Ascending aorta (tissue), 2 donors: ENCODE measurements around the gene TEX38. TPM values are rescaled to one million over a fixed set of nuclear protein-coding genes. Genes with fewer than 3 reads are reported as not detected.

Experiments used
- DNase-seq, 2 donors: peaks; one replicate each; pipeline ENCODE4 v3.0.0-alpha.2; 2019; ENCODE audit warnings: low spot score in 2 of 2
- H3K27ac ChIP-seq, 2 donors: fragments of 200-600 bp; sonication (generic); one replicate each; pipeline ENCODE4 v1.5.1; 2016 to 2017; ENCODE audit warnings: mild to moderate bottlenecking in 1 of 2
- H3K27me3 ChIP-seq: fragments of 200-600 bp; sonication (generic); one replicate; pipeline ENCODE4 v1.5.1; 2017
- H3K36me3 ChIP-seq, 2 donors: fragments of 200-600 bp; sonication (generic); one replicate each; pipeline ENCODE4 v1.5.1; 2016
- H3K4me1 ChIP-seq, 2 donors: fragments of 200-600 bp; sonication (generic); one replicate each; pipeline ENCODE4 v1.5.1; 2016 to 2017; ENCODE audit warnings: mild to moderate bottlenecking in 1 of 2
- H3K4me3 ChIP-seq, 2 donors: fragments of 200-600 bp; sonication (generic); one replicate each; pipeline ENCODE4 v1.5.1; 2016 to 2017; ENCODE audit warnings: mild to moderate bottlenecking in 1 of 2
- H3K9me3 ChIP-seq, 2 donors: fragments of 200-600 bp; sonication (generic); one replicate each; pipeline ENCODE4 v1.5.1; 2016
- intact Hi-C: fragments of 100-400 bp; cut with DNase I; formaldehyde crosslinking; loops from one replicate; pipeline ENCODE4 v1.15.1; 2023
- total RNA-seq: library from RNA; depleted of rRNA; stranded (reverse); fragments of >200 nt; gene quantifications from one replicate; pipeline ENCODE4 v1.1.0, GENCODE V29; 2016
- TF ChIP-seq, protein P1 (sequence below), 3 experiments: fragments of 200-600 bp in 2 of 3; fragments of 450-650 bp in 1 of 3; sonication (generic) in 2 of 3; IDR thresholded peaks; one replicate each; pipeline ENCODE4 v1.5.1; 2016 to 2019; ENCODE audit warnings: antibody characterized with exemption in 3 of 3, mild to moderate bottlenecking in 1 of 3, moderate library complexity in 1 of 3

TEX38 gene
- total RNA-seq, 1 donor from 2014 or later: not detected

DNA sequence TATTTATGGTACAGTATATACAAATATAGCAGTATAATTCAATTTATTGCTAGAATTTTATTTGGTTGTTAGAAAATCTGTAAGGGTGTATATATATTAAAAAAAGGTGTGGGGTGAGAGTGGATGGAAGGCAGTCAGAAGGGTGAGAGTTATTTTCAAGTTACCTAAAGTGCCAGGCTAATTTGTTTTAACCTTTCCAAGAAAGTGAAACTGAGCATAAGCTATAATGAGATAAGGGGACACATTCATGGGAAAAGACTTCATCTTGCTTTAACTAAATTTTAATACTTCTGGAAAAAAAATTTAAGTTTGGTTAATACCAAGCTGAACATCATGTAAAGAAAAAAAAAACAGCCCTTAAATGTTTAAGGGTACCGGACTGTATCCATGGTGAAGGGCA, 4.9 kb downstream of the TEX38 start:
- TF ChIP-seq, protein P1, sequence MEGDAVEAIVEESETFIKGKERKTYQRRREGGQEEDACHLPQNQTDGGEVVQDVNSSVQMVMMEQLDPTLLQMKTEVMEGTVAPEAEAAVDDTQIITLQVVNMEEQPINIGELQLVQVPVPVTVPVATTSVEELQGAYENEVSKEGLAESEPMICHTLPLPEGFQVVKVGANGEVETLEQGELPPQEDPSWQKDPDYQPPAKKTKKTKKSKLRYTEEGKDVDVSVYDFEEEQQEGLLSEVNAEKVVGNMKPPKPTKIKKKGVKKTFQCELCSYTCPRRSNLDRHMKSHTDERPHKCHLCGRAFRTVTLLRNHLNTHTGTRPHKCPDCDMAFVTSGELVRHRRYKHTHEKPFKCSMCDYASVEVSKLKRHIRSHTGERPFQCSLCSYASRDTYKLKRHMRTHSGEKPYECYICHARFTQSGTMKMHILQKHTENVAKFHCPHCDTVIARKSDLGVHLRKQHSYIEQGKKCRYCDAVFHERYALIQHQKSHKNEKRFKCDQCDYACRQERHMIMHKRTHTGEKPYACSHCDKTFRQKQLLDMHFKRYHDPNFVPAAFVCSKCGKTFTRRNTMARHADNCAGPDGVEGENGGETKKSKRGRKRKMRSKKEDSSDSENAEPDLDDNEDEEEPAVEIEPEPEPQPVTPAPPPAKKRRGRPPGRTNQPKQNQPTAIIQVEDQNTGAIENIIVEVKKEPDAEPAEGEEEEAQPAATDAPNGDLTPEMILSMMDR (IDR thresholded peaks at IDR 0.05): no peak
- H3K4me3 ChIP-seq: no peak overlapping the region
- H3K36me3 ChIP-seq: peaks cover 47 to 65% of the 10 kb centered on the region in 2 donors
- H3K27ac ChIP-seq: no peak overlapping the region
- no peaks in the 10 kb centered on the region for H3K4me1 ChIP-seq
- no peaks in the 10 kb centered on the region for H3K9me3 ChIP-seq
- H3K27me3 ChIP-seq: no peaks in the 10 kb centered on the region
- no peak for DNase-seq
- intact Hi-C loops: no loop called here

DNA sequence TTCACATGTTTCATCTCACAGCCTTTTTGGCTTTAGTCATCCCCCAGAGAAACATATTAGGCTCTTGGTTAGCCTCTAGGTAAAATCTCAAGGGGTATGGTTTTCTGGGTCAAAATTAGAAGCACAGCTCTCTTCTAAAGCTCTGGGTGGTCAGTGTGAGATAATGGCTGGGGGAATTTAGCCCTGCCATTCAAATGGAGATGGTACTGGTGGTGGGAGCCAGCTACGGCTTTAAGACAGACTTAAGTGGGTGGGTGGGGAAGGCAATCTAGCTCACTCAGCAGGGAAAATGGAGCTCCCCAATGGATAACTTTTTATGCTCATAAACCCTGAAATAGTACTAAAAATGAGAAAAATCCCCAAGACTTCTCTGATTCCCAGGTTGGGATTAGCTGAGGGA, 5.7 kb downstream of the TEX38 start:
- peaks cover 54 to 73% of the 10 kb centered on the region in 2 donors for H3K36me3 ChIP-seq
- DNase-seq: no peak
- intact Hi-C loops: no loop called here
- H3K4me3 ChIP-seq: no peak overlapping the region
- no peak overlapping the region for H3K27ac ChIP-seq
- TF ChIP-seq, protein P1 (IDR thresholded peaks at IDR 0.05): no peak
- no peaks in the 10 kb centered on the region for H3K27me3 ChIP-seq
- H3K9me3 ChIP-seq: no peaks in the 10 kb centered on the region
- no peaks in the 10 kb centered on the region for H3K4me1 ChIP-seq

DNA sequence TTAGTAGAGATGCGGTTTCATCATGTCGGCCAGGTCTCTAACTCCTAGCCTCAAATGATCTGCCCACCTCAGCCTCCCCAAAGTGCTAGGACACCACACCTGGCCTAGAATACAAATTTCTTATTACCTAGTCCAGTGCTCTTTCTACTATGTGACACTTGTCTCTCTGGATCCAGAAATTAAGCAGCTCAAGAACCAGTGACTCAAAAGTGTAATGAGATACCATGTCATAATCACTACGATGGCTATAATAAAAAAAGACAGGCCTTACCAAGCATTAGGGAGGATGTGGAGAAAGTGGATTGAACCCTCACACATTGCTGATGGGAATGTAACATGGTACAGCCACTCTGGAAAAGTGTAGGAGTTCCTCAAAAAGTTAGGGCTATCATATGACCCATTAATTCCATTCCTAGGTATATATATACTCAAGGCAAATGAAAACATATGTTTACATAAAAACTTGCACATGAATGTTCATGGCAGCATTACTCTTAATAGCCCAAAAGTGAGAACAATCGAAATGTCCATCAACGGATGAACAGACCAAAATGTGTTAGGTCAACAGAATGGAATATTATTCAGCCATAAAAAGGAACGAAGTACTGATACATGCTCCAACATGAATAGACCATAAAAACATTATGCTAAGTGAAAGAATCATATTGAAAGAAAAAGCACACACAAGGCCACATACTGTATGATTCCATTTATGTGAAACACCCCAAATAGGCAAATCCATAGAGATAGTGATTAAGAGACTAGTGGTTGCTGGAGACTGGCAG, 8.3 kb downstream of the TEX38 start:
- intact Hi-C loops: no loop called here

DNA sequence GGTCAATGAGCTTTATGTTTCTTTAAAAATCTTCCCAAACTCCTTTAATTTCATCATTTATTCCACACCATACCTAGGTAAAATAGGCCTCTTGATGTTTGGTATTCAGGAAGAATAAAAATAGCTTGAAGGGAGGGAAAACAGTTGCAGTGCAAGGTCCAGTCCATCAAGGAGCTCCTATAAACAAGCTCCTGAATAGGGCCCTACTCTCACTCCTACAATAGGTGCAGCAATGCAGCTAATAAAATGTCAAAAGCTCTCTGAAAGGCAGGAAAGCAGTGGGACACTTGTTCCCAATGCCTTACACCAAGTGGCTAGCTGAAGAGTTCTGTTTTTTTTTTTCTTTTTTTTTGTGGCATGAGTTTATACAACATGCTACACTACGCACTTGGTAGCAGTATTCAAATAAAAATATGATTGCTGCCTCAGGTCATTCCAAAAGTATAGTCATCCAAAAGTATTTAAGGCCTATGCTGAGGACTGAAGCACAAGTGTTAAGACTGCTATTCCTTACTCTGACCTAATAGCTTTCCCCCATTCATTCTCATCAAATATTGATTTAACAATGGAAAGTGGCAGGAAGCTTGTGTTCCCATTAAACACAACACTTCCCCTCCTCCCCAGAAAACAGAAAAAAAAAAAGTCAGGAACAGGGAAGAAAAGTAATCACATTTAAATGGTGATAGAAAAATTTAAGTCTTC, 9.8 kb downstream of the TEX38 start:
- Histone ChIP-seq H3K4me3 (no peak overlapping the region), H3K36me3 (peaks cover 85 to 97% of the 10 kb centered on the region in 2 donors), H3K9me3 (no peaks in the 10 kb centered on the region), H3K27ac (no peak overlapping the region), H3K27me3 (no peaks in the 10 kb centered on the region), H3K4me1 (no peaks in the 10 kb centered on the region)
- TF ChIP-seq, protein P1 (IDR thresholded peaks at IDR 0.05): no peak
- DNase-seq: no peak
- intact Hi-C loops: no loop called here

More for the DNA sequence above, 8.3 kb downstream of the TEX38 start:
- H3K27ac ChIP-seq: no peak overlapping the region
- H3K36me3 ChIP-seq: peaks cover 76 to 91% of the 10 kb centered on the region in 2 donors
- no peaks in the 10 kb centered on the region for H3K9me3 ChIP-seq
- no peaks in the 10 kb centered on the region for H3K4me1 ChIP-seq
- no peak overlapping the region for H3K4me3 ChIP-seq
- TF ChIP-seq, protein P1 (IDR thresholded peaks at IDR 0.05): no peak
- no peak for DNase-seq
- H3K27me3 ChIP-seq: no peaks in the 10 kb centered on the region

DNA sequence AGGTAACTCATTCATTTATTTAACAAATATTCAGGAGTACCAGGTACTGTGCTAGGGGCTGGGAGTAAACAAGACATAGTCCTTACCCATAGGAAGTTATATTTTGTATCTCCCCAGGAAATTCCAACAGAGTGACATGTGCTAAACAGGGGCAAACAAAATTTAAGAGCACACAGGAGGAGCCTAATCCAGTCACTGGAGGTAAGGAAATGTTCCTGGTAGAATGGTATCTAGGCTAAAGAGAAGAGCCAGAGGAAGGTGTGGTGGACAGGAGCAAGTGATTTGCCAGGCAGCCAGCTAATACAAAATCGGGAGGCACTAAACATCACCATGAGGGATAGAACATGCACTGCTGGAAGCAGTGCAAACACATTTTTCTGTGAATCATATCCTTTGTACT, 10.4 kb downstream of the TEX38 start:
- H3K27me3 ChIP-seq: no peaks in the 10 kb centered on the region

More for the DNA sequence above, 10.4 kb downstream of the TEX38 start:
- no peak for DNase-seq
- Histone ChIP-seq H3K36me3 (peaks cover 85 to 97% of the 10 kb centered on the region in 2 donors), H3K4me1 (peaks cover 0 to under 1% of the 10 kb centered on the region in 2 donors), H3K9me3 (no peaks in the 10 kb centered on the region), H3K4me3 (no peak overlapping the region), H3K27ac (no peak overlapping the region)
- TF ChIP-seq, protein P1 (IDR thresholded peaks at IDR 0.05): no peak
- intact Hi-C loops: no loop called here
